Stomach (tissue), 4 donors: ENCODE results near the gene STAT5B.

Source experiments
- EP300 ChIP-seq: sonication (generic); formaldehyde crosslinking; IDR thresholded peaks from one replicate; pipeline ENCODE4 v1.6.1; 2017; ENCODE audit warnings: antibody characterized with exemption
- TF ChIP-seq, protein P1 (sequence below), 7 experiments: fragments of 450-650 bp in 4 of 7; fragments of 200-600 bp in 3 of 7; sonication (generic) in 3 of 7; IDR thresholded peaks; one replicate each; pipeline ENCODE4 v1.5.1; 2016 to 2019; ENCODE audit warnings: antibody characterized with exemption in 7 of 7, control low read depth in 2 of 7, mild to moderate bottlenecking in 1 of 7

DNA sequence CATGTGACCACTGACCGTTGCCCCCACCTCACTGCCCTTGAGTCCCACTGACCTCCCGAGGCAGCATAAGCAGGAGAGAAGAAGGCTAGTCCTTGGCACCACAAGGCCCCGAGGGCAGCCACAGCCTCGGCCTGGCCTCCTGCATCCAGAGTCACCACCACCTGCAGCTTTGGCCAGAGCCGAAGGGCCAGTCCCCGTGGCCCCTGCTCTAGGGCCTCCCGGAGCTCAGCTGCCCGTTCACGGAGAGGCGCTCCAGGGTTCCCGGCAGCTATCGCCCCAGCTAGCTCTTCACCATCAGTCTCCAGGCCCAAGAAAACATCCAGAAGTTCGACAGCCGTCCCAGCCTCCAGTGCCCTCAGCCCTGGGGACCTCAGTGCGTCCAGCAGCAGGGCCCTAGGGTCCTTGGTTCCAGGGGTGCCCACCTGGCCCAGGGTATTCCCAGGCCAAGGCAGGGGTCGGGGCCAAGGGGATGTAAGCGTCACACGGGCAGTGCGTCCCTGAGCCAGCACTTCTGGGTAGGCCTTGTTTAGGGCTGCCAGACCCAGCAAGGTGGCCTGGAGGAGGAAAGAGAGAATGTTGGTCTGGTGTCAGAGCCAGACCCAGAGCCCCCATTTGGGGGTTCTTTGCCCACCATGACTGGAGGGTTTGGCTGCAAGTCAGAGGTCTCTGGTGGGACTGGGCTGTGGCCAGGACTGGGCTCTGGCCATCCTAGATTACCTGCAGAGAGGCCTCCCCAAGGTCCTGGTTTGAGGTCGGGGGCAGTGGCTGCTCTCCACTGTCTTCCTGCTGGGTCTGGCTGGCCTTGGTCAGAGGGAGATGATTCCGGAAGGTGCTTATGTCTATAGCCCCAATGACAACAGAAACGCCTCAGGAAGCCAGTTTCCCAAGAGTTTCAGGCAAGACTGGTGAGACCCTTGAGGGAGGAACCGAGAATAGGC is 83.7 kb downstream of the STAT5B start:
- no peak for TF ChIP-seq EP300
- TF ChIP-seq, protein P1, sequence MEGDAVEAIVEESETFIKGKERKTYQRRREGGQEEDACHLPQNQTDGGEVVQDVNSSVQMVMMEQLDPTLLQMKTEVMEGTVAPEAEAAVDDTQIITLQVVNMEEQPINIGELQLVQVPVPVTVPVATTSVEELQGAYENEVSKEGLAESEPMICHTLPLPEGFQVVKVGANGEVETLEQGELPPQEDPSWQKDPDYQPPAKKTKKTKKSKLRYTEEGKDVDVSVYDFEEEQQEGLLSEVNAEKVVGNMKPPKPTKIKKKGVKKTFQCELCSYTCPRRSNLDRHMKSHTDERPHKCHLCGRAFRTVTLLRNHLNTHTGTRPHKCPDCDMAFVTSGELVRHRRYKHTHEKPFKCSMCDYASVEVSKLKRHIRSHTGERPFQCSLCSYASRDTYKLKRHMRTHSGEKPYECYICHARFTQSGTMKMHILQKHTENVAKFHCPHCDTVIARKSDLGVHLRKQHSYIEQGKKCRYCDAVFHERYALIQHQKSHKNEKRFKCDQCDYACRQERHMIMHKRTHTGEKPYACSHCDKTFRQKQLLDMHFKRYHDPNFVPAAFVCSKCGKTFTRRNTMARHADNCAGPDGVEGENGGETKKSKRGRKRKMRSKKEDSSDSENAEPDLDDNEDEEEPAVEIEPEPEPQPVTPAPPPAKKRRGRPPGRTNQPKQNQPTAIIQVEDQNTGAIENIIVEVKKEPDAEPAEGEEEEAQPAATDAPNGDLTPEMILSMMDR (IDR thresholded peaks at IDR 0.05): no peak
